Neural cell (in vitro differentiated cells): ENCODE data around the gene CFAP47. TPM values are rescaled to one million over a fixed set of nuclear protein-coding genes. Genes with fewer than 3 reads are reported as not detected.
"Not testable (repeated sequence)": the region's sequence is repeated elsewhere in the genome, so short reads cannot be mapped to it uniquely, and the experiment has no call there.

Source experiments
- H2AFZ ChIP-seq: fragments of 200-600, 300-800 bp; sonication (generic), shearing (Covaris generic); 2 replicates; pipeline ENCODE4 v1.6.0; 2014; ENCODE audit warnings: low read depth, mild to moderate bottlenecking, antibody characterized with exemption, low read length, moderate library complexity
- H3F3A ChIP-seq: fragments of 200-600 bp; shearing (Covaris generic); 2 replicates; pipeline ENCODE4 v1.6.1; 2016; ENCODE audit warnings: mild to moderate bottlenecking, moderate library complexity, mixed read lengths, antibody characterized with exemption, low read length; ENCODE audit not compliant: insufficient read depth, poor library complexity, severe bottlenecking
- H3K27ac ChIP-seq: fragments of 200-600, 300-800 bp; sonication (generic), shearing (Covaris generic); 2 replicates; pipeline ENCODE4 v1.5.1; 2014; ENCODE audit warnings: mild to moderate bottlenecking, low read length, moderate library complexity
- H3K27me3 ChIP-seq: fragments of 300-800, 200-600 bp; sonication (generic), shearing (Covaris generic); 2 replicates; pipeline ENCODE4 v1.6.0; 2014; ENCODE audit warnings: mild to moderate bottlenecking, low read depth, low read length, moderate library complexity; ENCODE audit not compliant: insufficient read depth
- H3K36me3 ChIP-seq: fragments of 300-800, 200-600 bp; sonication (generic), shearing (Covaris generic); 2 replicates; pipeline ENCODE4 v1.5.1; 2014; ENCODE audit warnings: mild to moderate bottlenecking, antibody characterized with exemption, low read length, moderate library complexity; ENCODE audit not compliant: insufficient read depth
- H3K4me2 ChIP-seq: fragments of 300-800, 200-600 bp; sonication (generic), shearing (Covaris generic); 2 replicates; pipeline ENCODE4 v1.6.0; 2014; ENCODE audit warnings: mild to moderate bottlenecking, low read length
- H3K4me3 ChIP-seq: fragments of 300-800, 200-600 bp; sonication (generic), shearing (Covaris generic); 2 replicates; pipeline ENCODE4 v1.5.1; 2014; ENCODE audit warnings: mild to moderate bottlenecking, low read length, moderate library complexity
- H3K79me2 ChIP-seq: fragments of 200-600 bp; shearing (Covaris generic); replicated peaks from 2 replicates; pipeline ENCODE4 v1.6.0; 2014; ENCODE audit warnings: mild to moderate bottlenecking, low read length, moderate library complexity; ENCODE audit not compliant: insufficient read depth
- H3K9ac ChIP-seq: fragments of 300-800, 200-600 bp; sonication (generic), shearing (Covaris generic); 2 replicates; pipeline ENCODE4 v1.6.1; 2016; ENCODE audit warnings: mild to moderate bottlenecking, low read length, mixed read lengths
- H3K9me2 ChIP-seq: fragments of 200-600 bp; shearing (Covaris generic); 2 replicates; pipeline ENCODE4 v1.6.1; 2016; ENCODE audit warnings: mild to moderate bottlenecking, low read length, mixed read lengths; ENCODE audit not compliant: insufficient read depth
- H3K9me3 ChIP-seq: fragments of 200-600, 300-800 bp; sonication (generic), shearing (Covaris generic); 2 replicates; pipeline ENCODE4 v1.6.1; 2016; ENCODE audit warnings: mild to moderate bottlenecking, mixed run types, low read length, moderate library complexity, mixed read lengths
- H4K20me1 ChIP-seq: fragments of 200-600 bp; shearing (Covaris generic); 2 replicates; pipeline ENCODE4 v1.6.1; 2016; ENCODE audit warnings: mild to moderate bottlenecking, mixed run types; ENCODE audit not compliant: insufficient read depth
- CTCF ChIP-seq: fragments of 450-650 bp; IDR thresholded peaks from 2 replicates; pipeline ENCODE4 v1.5.1; 2014; ENCODE audit warnings: antibody characterized with exemption, mild to moderate bottlenecking, moderate library complexity; ENCODE audit not compliant: poor library complexity, severe bottlenecking
- EP300 ChIP-seq: fragments of 450-650 bp; conservative IDR thresholded peaks from 2 replicates; pipeline ENCODE4 v1.6.1; 2014; ENCODE audit warnings: antibody characterized with exemption, mild to moderate bottlenecking, moderate library complexity; ENCODE audit not compliant: poor library complexity, severe bottlenecking
- EZH2 ChIP-seq: fragments of 200-600, 300-800 bp; shearing (Covaris generic), sonication (generic); IDR thresholded peaks from 2 replicates; pipeline ENCODE4 v1.6.1; 2014; ENCODE audit warnings: antibody characterized with exemption, low read length, borderline replicate concordance, mild to moderate bottlenecking; ENCODE audit not compliant: insufficient read depth, poor library complexity, severe bottlenecking
- MXI1 ChIP-seq: fragments of 450-650 bp; conservative IDR thresholded peaks from 2 replicates; pipeline ENCODE4 v1.6.1; 2014; ENCODE audit warnings: antibody characterized with exemption, mild to moderate bottlenecking; ENCODE audit not compliant: poor library complexity, severe bottlenecking
- RAD21 ChIP-seq: fragments of 450-650 bp; conservative IDR thresholded peaks from 2 replicates; pipeline ENCODE4 v1.6.1; 2014; ENCODE audit warnings: antibody characterized with exemption, mild to moderate bottlenecking, moderate library complexity
- SMC3 ChIP-seq: fragments of 450-650 bp; conservative IDR thresholded peaks from 2 replicates; pipeline ENCODE4 v1.6.1; 2014; ENCODE audit warnings: antibody characterized with exemption, mild to moderate bottlenecking, moderate library complexity; ENCODE audit not compliant: poor library complexity
- TAF1 ChIP-seq: IDR thresholded peaks from 2 replicates; pipeline ENCODE4 v1.6.1; 2012; ENCODE audit warnings: low read depth
- polyA plus RNA-seq: library from polyadenylated mRNA; depleted of rRNA; stranded (reverse); fragments of >200 nt; gene quantifications from 2 replicates; pipeline ENCODE4 v1.2.3, GENCODE V29; 2014
- TF ChIP-seq, protein P1 (sequence below): IDR thresholded peaks from 2 replicates; pipeline ENCODE4 v1.6.1; 2012; ENCODE audit warnings: borderline replicate concordance

CFAP47 gene
- polyA plus RNA-seq, 1 donor from 2014 or later, result not detected

- no peak overlapping the region for H3K27ac ChIP-seq
- H3K9me2 ChIP-seq, result no peaks in the 10 kb centered on the region
- no peak overlapping the region for H3K4me3 ChIP-seq
- no peak overlapping the region for H2AFZ ChIP-seq
- H3K9me3 ChIP-seq, result no peaks in the 10 kb centered on the region
- TF ChIP-seq, protein P1, sequence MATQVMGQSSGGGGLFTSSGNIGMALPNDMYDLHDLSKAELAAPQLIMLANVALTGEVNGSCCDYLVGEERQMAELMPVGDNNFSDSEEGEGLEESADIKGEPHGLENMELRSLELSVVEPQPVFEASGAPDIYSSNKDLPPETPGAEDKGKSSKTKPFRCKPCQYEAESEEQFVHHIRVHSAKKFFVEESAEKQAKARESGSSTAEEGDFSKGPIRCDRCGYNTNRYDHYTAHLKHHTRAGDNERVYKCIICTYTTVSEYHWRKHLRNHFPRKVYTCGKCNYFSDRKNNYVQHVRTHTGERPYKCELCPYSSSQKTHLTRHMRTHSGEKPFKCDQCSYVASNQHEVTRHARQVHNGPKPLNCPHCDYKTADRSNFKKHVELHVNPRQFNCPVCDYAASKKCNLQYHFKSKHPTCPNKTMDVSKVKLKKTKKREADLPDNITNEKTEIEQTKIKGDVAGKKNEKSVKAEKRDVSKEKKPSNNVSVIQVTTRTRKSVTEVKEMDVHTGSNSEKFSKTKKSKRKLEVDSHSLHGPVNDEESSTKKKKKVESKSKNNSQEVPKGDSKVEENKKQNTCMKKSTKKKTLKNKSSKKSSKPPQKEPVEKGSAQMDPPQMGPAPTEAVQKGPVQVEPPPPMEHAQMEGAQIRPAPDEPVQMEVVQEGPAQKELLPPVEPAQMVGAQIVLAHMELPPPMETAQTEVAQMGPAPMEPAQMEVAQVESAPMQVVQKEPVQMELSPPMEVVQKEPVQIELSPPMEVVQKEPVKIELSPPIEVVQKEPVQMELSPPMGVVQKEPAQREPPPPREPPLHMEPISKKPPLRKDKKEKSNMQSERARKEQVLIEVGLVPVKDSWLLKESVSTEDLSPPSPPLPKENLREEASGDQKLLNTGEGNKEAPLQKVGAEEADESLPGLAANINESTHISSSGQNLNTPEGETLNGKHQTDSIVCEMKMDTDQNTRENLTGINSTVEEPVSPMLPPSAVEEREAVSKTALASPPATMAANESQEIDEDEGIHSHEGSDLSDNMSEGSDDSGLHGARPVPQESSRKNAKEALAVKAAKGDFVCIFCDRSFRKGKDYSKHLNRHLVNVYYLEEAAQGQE, result no peak
- TF ChIP-seq MXI1 (no peak), RAD21 (no peak), CTCF (no peak), EP300 (no peak)
- H3K27me3 ChIP-seq, result no peaks in the 10 kb centered on the region
- no peak overlapping the region for H3K9ac ChIP-seq
- H3F3A ChIP-seq, result no peaks in the 10 kb centered on the region
- no peaks in the 10 kb centered on the region for H3K79me2 ChIP-seq
- no peak overlapping the region for H3K4me2 ChIP-seq
- no peaks in the 10 kb centered on the region for H3K36me3 ChIP-seq
- no peaks in the 10 kb centered on the region for H4K20me1 ChIP-seq
Measured at GRCh38 chrX:35886135-35886534, 33.4 kb upstream of the CFAP47 start.

- H3K9ac ChIP-seq, result no peak overlapping the region
- H3F3A ChIP-seq, result no peaks in the 10 kb centered on the region
- H3K27me3 ChIP-seq, result no peaks in the 10 kb centered on the region
- H3K27ac ChIP-seq, result no peak overlapping the region
- no peak overlapping the region for H3K4me3 ChIP-seq
- H4K20me1 ChIP-seq, result no peaks in the 10 kb centered on the region
- H2AFZ ChIP-seq, result no peak overlapping the region
- no peaks in the 10 kb centered on the region for H3K9me2 ChIP-seq
- TF ChIP-seq CTCF (peak; percentile 53), EZH2 (no peak), RAD21 (peak; percentile 65), TAF1 (no peak), MXI1 (no peak), SMC3 (no peak)
- H3K9me3 ChIP-seq, result no peaks in the 10 kb centered on the region
- no peaks in the 10 kb centered on the region for H3K79me2 ChIP-seq
- no peak overlapping the region for H3K4me2 ChIP-seq
- H3K36me3 ChIP-seq, result no peaks in the 10 kb centered on the region
Measured at GRCh38 chrX:35890699-35891098, 28.8 kb upstream of the CFAP47 start.

DNA sequence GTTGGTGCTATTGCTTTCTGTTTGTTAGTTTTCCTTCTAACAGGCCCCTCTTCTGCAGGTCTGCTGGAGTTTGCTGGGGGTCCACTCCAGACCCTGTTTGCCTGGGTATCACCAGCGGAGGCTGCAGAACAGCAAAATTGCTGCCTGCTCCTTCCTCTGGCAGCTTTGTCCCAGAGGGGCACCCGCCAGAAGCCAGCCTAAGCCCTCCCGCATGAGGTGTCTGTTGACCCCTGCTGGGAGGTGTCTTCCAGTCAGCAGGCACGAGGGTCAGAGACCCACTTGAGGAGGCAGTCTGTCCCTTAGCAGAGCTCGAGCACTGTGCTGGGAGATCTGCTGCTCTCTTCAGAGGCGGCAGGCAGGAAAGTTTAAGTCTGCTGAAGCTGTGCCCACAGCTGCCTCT lies 67.3 kb downstream of the CFAP47 start:
- H3K79me2 ChIP-seq, H3K9me3 ChIP-seq, H3K36me3 ChIP-seq, H2AFZ ChIP-seq, H3K9ac ChIP-seq, H3K27me3 ChIP-seq, H3K4me2 ChIP-seq, H4K20me1 ChIP-seq, H3F3A ChIP-seq, H3K9me2 ChIP-seq, H3K4me3 ChIP-seq, H3K27ac ChIP-seq: not testable (repeated sequence)
